IMR-90 (cell line): ENCODE measurements around the gene MYT1. TPM values are rescaled to one million over a fixed set of nuclear protein-coding genes. Genes with fewer than 3 reads are reported as not detected.

Source experiments
- ATAC-seq: fragments of 200-7000 bp; cut with Tn5 transposase; 2 replicates; pipeline ENCODE4 v1.9.1; 2020; ENCODE audit warnings: low read depth, mild to moderate bottlenecking, moderate library complexity
- BruUV-seq: library from RNA; stranded (reverse); fragments of 400-500 nt; replicated peaks from 2 replicates; lab custom pipeline; 2021; lab: Mats Ljungman, UMichigan
- CTCF ChIA-PET: fragments of 300-600 bp; formaldehyde crosslinking; extraction: SDS; loops from one replicate; lab custom pipeline; 2021; ENCODE audit warnings: antibody characterized with exemption; lab: Yijun Ruan, JAX
- POLR2A ChIA-PET: fragments of 300-600 bp; sonication (Branson Sonifier 250); formaldehyde crosslinking; loops from one replicate; lab custom pipeline; 2022; ENCODE audit warnings: antibody characterized with exemption; ENCODE audit not compliant: unreplicated experiment; lab: Charles Lee
- DNase-seq: peaks from one replicate; pipeline ENCODE4 v3.0.0; 2013
- H2AFZ ChIP-seq: replicated peaks from 2 replicates; pipeline ENCODE3; 2013; ENCODE audit warnings: low read length, mild to moderate bottlenecking; ENCODE audit not compliant: poor library complexity
- H2AK5ac ChIP-seq: 2 replicates; pipeline ENCODE4 v1.6.1; 2013; ENCODE audit warnings: low read depth, low read length, inconsistent platforms
- H2AK9ac ChIP-seq: replicated peaks from 2 replicates; pipeline ENCODE3; 2013; ENCODE audit warnings: mild to moderate bottlenecking, low read depth, low read length, moderate library complexity; ENCODE audit not compliant: poor library complexity
- H2BK120ac ChIP-seq: 2 replicates; pipeline ENCODE4 v1.6.1; 2013; ENCODE audit warnings: low read depth, low read length, inconsistent platforms
- H2BK15ac ChIP-seq: 3 replicates; pipeline ENCODE4 v1.6.1; 2013; ENCODE audit warnings: low read depth, low read length, inconsistent platforms
- H2BK20ac ChIP-seq: 2 replicates; pipeline ENCODE4 v1.6.1; 2013; ENCODE audit warnings: low read depth, mild to moderate bottlenecking, inconsistent platforms, low read length, moderate library complexity
- H2BK5ac ChIP-seq: 2 replicates; pipeline ENCODE4 v1.6.1; 2013; ENCODE audit warnings: mild to moderate bottlenecking, low read depth, low read length, inconsistent platforms; ENCODE audit not compliant: poor library complexity, severe bottlenecking
- H3K14ac ChIP-seq: replicated peaks from 2 replicates; pipeline ENCODE4 v1.6.1; 2013; ENCODE audit warnings: low read depth, low read length, inconsistent platforms
- H3K18ac ChIP-seq: 2 replicates; pipeline ENCODE4 v1.6.1; 2013; ENCODE audit warnings: low read depth, low read length, control low read depth
- H3K23ac ChIP-seq: 2 replicates; pipeline ENCODE4 v1.6.1; 2013; ENCODE audit warnings: low read depth, low read length, inconsistent platforms
- H3K27ac ChIP-seq: 2 replicates; pipeline ENCODE4 v1.5.1; 2013; ENCODE audit warnings: mild to moderate bottlenecking, control low read depth, low read length; ENCODE audit not compliant: insufficient read depth
- H3K27me3 ChIP-seq: 2 replicates; pipeline ENCODE4 v1.6.1; 2013; ENCODE audit warnings: low read length; ENCODE audit not compliant: control insufficient read depth, insufficient read depth
- H3K36me3 ChIP-seq: 2 replicates; pipeline ENCODE4 v1.6.1; 2013; ENCODE audit warnings: low read length, mixed read lengths; ENCODE audit not compliant: control insufficient read depth, insufficient read depth
- H3K4ac ChIP-seq: 2 replicates; pipeline ENCODE4 v1.6.1; 2013; ENCODE audit warnings: low read depth, low read length, inconsistent platforms
- H3K4me1 ChIP-seq: 2 replicates; pipeline ENCODE4 v1.6.1; 2013; ENCODE audit warnings: low read length, mixed read lengths; ENCODE audit not compliant: control insufficient read depth, insufficient read depth
- H3K4me2 ChIP-seq: 2 replicates; pipeline ENCODE4 v1.6.1; 2013; ENCODE audit warnings: low read depth, mild to moderate bottlenecking, control low read depth, low read length, moderate library complexity
- H3K4me3 ChIP-seq: 2 replicates; pipeline ENCODE4 v1.5.1; 2013; ENCODE audit warnings: low read depth, mild to moderate bottlenecking, control low read depth, low read length, moderate library complexity; ENCODE audit not compliant: insufficient read depth
- H3K56ac ChIP-seq: 2 replicates; pipeline ENCODE4 v1.6.1; 2013; ENCODE audit warnings: low read length, inconsistent platforms; ENCODE audit not compliant: insufficient read depth; ENCODE audit errors: extremely low read depth
- H3K79me1 ChIP-seq, 2 experiments: 2 replicates each; pipeline ENCODE4 v1.6.1; 2013; ENCODE audit warnings: low read length in 2 of 2, inconsistent platforms in 1 of 2, low read depth in 1 of 2
- H3K9ac ChIP-seq: 2 replicates; pipeline ENCODE4 v1.6.1; 2013; ENCODE audit warnings: low read depth, low read length, control low read depth
- H3K9me1 ChIP-seq: 2 replicates; pipeline ENCODE4 v1.6.1; 2013; ENCODE audit warnings: low read length, inconsistent platforms; ENCODE audit not compliant: insufficient read depth
- H3K9me3 ChIP-seq: 2 replicates; pipeline ENCODE4 v1.6.1; 2013; ENCODE audit warnings: low read length; ENCODE audit not compliant: control insufficient read depth, insufficient read depth
- H4K20me1 ChIP-seq: 2 replicates; pipeline ENCODE4 v1.6.1; 2013; ENCODE audit warnings: low read length, inconsistent platforms; ENCODE audit not compliant: insufficient read depth
- H4K5ac ChIP-seq: 2 replicates; pipeline ENCODE4 v1.6.1; 2013; ENCODE audit warnings: mild to moderate bottlenecking, low read depth, low read length, control low read depth
- H4K8ac ChIP-seq, 2 experiments: 2 replicates each; pipeline ENCODE4 v1.6.1; 2013; ENCODE audit warnings: low read depth in 2 of 2, low read length in 2 of 2, control low read depth in 1 of 2, inconsistent platforms in 1 of 2
- H4K91ac ChIP-seq: 2 replicates; pipeline ENCODE4 v1.6.1; 2013; ENCODE audit warnings: low read depth, low read length, inconsistent platforms; ENCODE audit not compliant: insufficient read depth
- NFE2L2 ChIP-seq: fragments of 150-350 bp; IDR thresholded peaks from 2 replicates; pipeline ENCODE4 v1.6.1; 2016; ENCODE audit warnings: low read depth, mild to moderate bottlenecking, low read length
- SMC3 ChIP-seq: fragments of 150-350 bp; IDR thresholded peaks from 2 replicates; pipeline ENCODE4 v1.6.1; 2016; ENCODE audit warnings: low read depth, mild to moderate bottlenecking, antibody characterized with exemption, low read length, moderate library complexity
- USF2 ChIP-seq: fragments of 150-350 bp; IDR thresholded peaks from 2 replicates; pipeline ENCODE4 v1.6.1; 2017; ENCODE audit warnings: mild to moderate bottlenecking, antibody characterized with exemption, low read length, low read depth
- WGBS, 2 experiments: methylation state at CpG; one replicate each; pipeline versions ENCODE4 v1.1.5 to v1.1.7; 2013; ENCODE audit warnings: missing lambda C conversion rate in 2 of 2; ENCODE audit not compliant: insufficient read length in 1 of 2; ENCODE audit errors: extremely low coverage in 2 of 2; 5-methylcytosine and 5-hydroxymethylcytosine counted together
- dilution Hi-C: fragments of 300-500 bp; cut with HindIII; formaldehyde crosslinking; loops from one replicate; pipeline ENCODE4 v1.14.3; 2018; ENCODE audit warnings: low sequenced_read_pairs; ENCODE audit not compliant: unreplicated experiment
- in situ Hi-C: fragments of 300-500 bp; cut with MboI; formaldehyde crosslinking; loops from 3 replicates; pipeline ENCODE4 v1.14.3; 2019; ENCODE audit warnings: low sequenced_read_pairs, inconsistent platforms, mixed read lengths
- intact Hi-C: fragments of 100-400 bp; cut with micrococcal nuclease; formaldehyde crosslinking; loops from 2 replicates; pipeline ENCODE4 v1.10.0; 2022
- polyA plus RNA-seq, 3 experiments: library from polyadenylated mRNA; depleted of rRNA; stranded (reverse); fragments of >200 nt; gene quantifications; 2 replicates each; pipeline ENCODE4 v1.2.3, GENCODE V29; 2012; ENCODE audit warnings: low replicate concordance in 1 of 3
- total RNA-seq: library from RNA; depleted of rRNA; stranded (reverse); fragments of >200 nt; gene quantifications from 2 replicates; pipeline ENCODE4 v1.2.3, GENCODE V29; 2012

Gene MYT1
- total and polyA plus RNA-seq, 2 of the 4 experiments (the other 2 are of a cell fraction), result not detected

- ChIA-PET POLR2A (no interaction called here), CTCF (no interaction called here)
- DNase-seq (no peak), ATAC-seq (no peak)
- H3K4me1 ChIP-seq, result no peaks in the 10 kb centered on the region
- no peak overlapping the region for H3K56ac ChIP-seq
- H3K4ac ChIP-seq, result no peak overlapping the region
- H2BK120ac ChIP-seq, result no peak overlapping the region
- H2BK20ac ChIP-seq, result no peak overlapping the region
- H3K27ac ChIP-seq, result no peak overlapping the region
- no peak overlapping the region for H2AFZ ChIP-seq
- H3K27me3 ChIP-seq, result peaks cover 22% of the 10 kb centered on the region
- H4K5ac ChIP-seq, result no peak overlapping the region
- intact Hi-C loops (no loop called here), in situ Hi-C loops (no loop called here), dilution Hi-C loops (no loop called here)
- TF ChIP-seq SMC3 (no peak), USF2 (no peak), NFE2L2 (no peak)
- H3K9me3 ChIP-seq, result peaks cover 2% of the 10 kb centered on the region; the same call in 1 of the 2 replicates
- no peak overlapping the region for H2AK9ac ChIP-seq
- no peak overlapping the region for H2BK5ac ChIP-seq
- H3K4me2 ChIP-seq, result no peak overlapping the region
- WGBS, 2 experiments, result 100% methylated on average over 1 of the region's 5 CpGs; no CpG with 5 or more reads in 1 of the 2 experiments
- no peak overlapping the region for H3K23ac ChIP-seq
- H3K9me1 ChIP-seq, result no peaks in the 10 kb centered on the region
- H3K18ac ChIP-seq, result no peak overlapping the region
- no peaks in the 10 kb centered on the region for H3K36me3 ChIP-seq
- no peak overlapping the region for H3K4me3 ChIP-seq
- H3K14ac ChIP-seq, result no peak overlapping the region
- no peaks in the 10 kb centered on the region for H4K20me1 ChIP-seq
- no peak overlapping the region for H2BK15ac ChIP-seq
- no peaks in the 10 kb centered on the region for H3K79me1 ChIP-seq
- H4K91ac ChIP-seq, result no peak overlapping the region
- BruUV-seq, result no TSS peak
- H2AK5ac ChIP-seq, result no peak overlapping the region
- no peak overlapping the region for H4K8ac ChIP-seq
- H3K9ac ChIP-seq, result no peak overlapping the region
Observed at GRCh38 chr20:64181391-64181790, 17.1 kb downstream of the MYT1 start.
